ENCODE data around the gene DNASE1L1. TPM values are rescaled to one million over a fixed set of nuclear protein-coding genes. Genes with fewer than 3 reads are reported as not detected.

The DNASE1L1 gene
- total and polyA plus RNA-seq, 4 donors = 9.9 to 24.6 (median 14.9) TPM

- no peak for DNase-seq (ENCODE audit: low read depth in 4 of 6, low spot score in 6 of 6)
- H3K4me1 ChIP-seq (ENCODE audit: control insufficient read depth, insufficient read depth, low read length) = peaks cover 19% of the 10 kb centered on the region
- H3K4me3 ChIP-seq (ENCODE audit: low read depth, low read length) = no peak overlapping the region
- H3K36me3 ChIP-seq (ENCODE audit: control insufficient read depth, insufficient read depth, low read length) = peaks cover 100% of the 10 kb centered on the region
- H3K27ac ChIP-seq (ENCODE audit: low read depth, low read length) = no peak overlapping the region
- 80% methylated on average over 13 of the region's 13 CpGs for WGBS (ENCODE audit: insufficient coverage)
- H3K9me3 ChIP-seq (ENCODE audit: control insufficient read depth, insufficient read depth, low read length) = no peaks in the 10 kb centered on the region
- no peaks in the 10 kb centered on the region for H3K27me3 ChIP-seq (ENCODE audit: control insufficient read depth, insufficient read depth, low read length)
Measured at GRCh38 chrX:154354516-154354915, 54.5 kb downstream of the DNASE1L1 start.

- DNase-seq (ENCODE audit: low read depth in 4 of 6, low spot score in 6 of 6) = no peak
- peaks cover 100% of the 10 kb centered on the region for H3K36me3 ChIP-seq (ENCODE audit: control insufficient read depth, insufficient read depth, low read length)
- 88% methylated on average over 13 of the region's 14 CpGs for WGBS (ENCODE audit: insufficient coverage)
- H3K4me1 ChIP-seq (ENCODE audit: control insufficient read depth, insufficient read depth, low read length) = peaks cover 19% of the 10 kb centered on the region
- no peak overlapping the region for H3K4me3 ChIP-seq (ENCODE audit: low read depth, low read length)
- no peaks in the 10 kb centered on the region for H3K27me3 ChIP-seq (ENCODE audit: control insufficient read depth, insufficient read depth, low read length)
- H3K9me3 ChIP-seq (ENCODE audit: control insufficient read depth, insufficient read depth, low read length) = no peaks in the 10 kb centered on the region
- H3K27ac ChIP-seq (ENCODE audit: low read depth, low read length) = no peak overlapping the region
Measured at GRCh38 chrX:154354013-154354412, 55.0 kb downstream of the DNASE1L1 start.

GRCh38 chrX:154353172-154353843, 55.7 kb downstream of the DNASE1L1 start:
- no peaks in the 10 kb centered on the region for H3K27me3 ChIP-seq (ENCODE audit: control insufficient read depth, insufficient read depth, low read length)
- no peaks in the 10 kb centered on the region for H3K9me3 ChIP-seq (ENCODE audit: control insufficient read depth, insufficient read depth, low read length)
- H3K27ac ChIP-seq (ENCODE audit: low read depth, low read length) = no peak overlapping the region
- H3K4me1 ChIP-seq (ENCODE audit: control insufficient read depth, insufficient read depth, low read length) = peaks cover 19% of the 10 kb centered on the region
- no peak for DNase-seq (ENCODE audit: low read depth in 4 of 6, low spot score in 6 of 6)
- H3K36me3 ChIP-seq (ENCODE audit: control insufficient read depth, insufficient read depth, low read length) = peaks cover 100% of the 10 kb centered on the region
- WGBS (ENCODE audit: insufficient coverage) = 87% methylated on average over 24 of the region's 24 CpGs
- H3K4me3 ChIP-seq (ENCODE audit: low read depth, low read length) = no peak overlapping the region

GRCh38 chrX:154352466-154352865, 56.6 kb downstream of the DNASE1L1 start:
- Histone ChIP-seq H3K36me3 (ENCODE audit: control insufficient read depth, insufficient read depth, low read length) (peaks cover 95% of the 10 kb centered on the region), H3K4me3 (ENCODE audit: low read depth, low read length) (no peak overlapping the region), H3K27ac (ENCODE audit: low read depth, low read length) (no peak overlapping the region), H3K27me3 (ENCODE audit: control insufficient read depth, insufficient read depth, low read length) (no peaks in the 10 kb centered on the region), H3K4me1 (ENCODE audit: control insufficient read depth, insufficient read depth, low read length) (peaks cover 19% of the 10 kb centered on the region), H3K9me3 (ENCODE audit: control insufficient read depth, insufficient read depth, low read length) (no peaks in the 10 kb centered on the region)
- DNase-seq (ENCODE audit: low read depth in 4 of 6, low spot score in 6 of 6) = no peak
- 88% methylated on average over 13 of the region's 13 CpGs for WGBS (ENCODE audit: insufficient coverage)

- DNase-seq (ENCODE audit: low read depth in 4 of 6, low spot score in 6 of 6) = no peak
- Histone ChIP-seq H3K4me3 (ENCODE audit: low read depth, low read length) (no peak overlapping the region), H3K27ac (ENCODE audit: low read depth, low read length) (no peak overlapping the region), H3K36me3 (ENCODE audit: control insufficient read depth, insufficient read depth, low read length) (peaks cover 90% of the 10 kb centered on the region), H3K9me3 (ENCODE audit: control insufficient read depth, insufficient read depth, low read length) (no peaks in the 10 kb centered on the region), H3K4me1 (ENCODE audit: control insufficient read depth, insufficient read depth, low read length) (peaks cover 16% of the 10 kb centered on the region), H3K27me3 (ENCODE audit: control insufficient read depth, insufficient read depth, low read length) (no peaks in the 10 kb centered on the region)
- 88% methylated on average over 14 of the region's 14 CpGs for WGBS (ENCODE audit: insufficient coverage)
Measured at GRCh38 chrX:154352012-154352401, 57.0 kb downstream of the DNASE1L1 start.

Small RNAs within 50 kb of the gene (small RNA-seq; reads per million reads assigned to genes)
- gene MIR6858 (ENCODE audit: low replicate concordance) (0.16 reads per million), gene SNORA70 (ENCODE audit: low replicate concordance) (not detected)

Other genes starting within 250 kb of the DNASE1L1 start
- not detected for gene OPN1MW, start 226.7 kb downstream of the DNASE1L1 start, total RNA-seq
- gene OPN1MW, start 226.7 kb downstream of the DNASE1L1 start, polyA plus RNA-seq (ENCODE audit: insufficient read length in 2 of 2) = not detected
- not detected for gene OPN1MW2, start 189.5 kb downstream of the DNASE1L1 start, total RNA-seq
- not detected for gene OPN1MW2, start 189.5 kb downstream of the DNASE1L1 start, polyA plus RNA-seq (ENCODE audit: insufficient read length in 2 of 2)
- not detected for gene OPN1MW3, start 151.7 kb downstream of the DNASE1L1 start, total RNA-seq
- not detected for gene OPN1MW3, start 151.7 kb downstream of the DNASE1L1 start, polyA plus RNA-seq (ENCODE audit: insufficient read length in 2 of 2)
- gene TEX28, start 114.1 kb downstream of the DNASE1L1 start, total RNA-seq = not detected
- gene TEX28, start 114.1 kb downstream of the DNASE1L1 start, polyA plus RNA-seq (ENCODE audit: insufficient read length in 2 of 2) = not detected
- 10 to 100 TPM in 1 of 2 donors, 1 to 10 TPM in 1; 1.9 to 14.1 TPM for gene TKTL1, start 113.5 kb downstream of the DNASE1L1 start, total RNA-seq
- 10 to 100 TPM; 17.7 to 22.6 TPM for gene TKTL1, start 113.5 kb downstream of the DNASE1L1 start, polyA plus RNA-seq (ENCODE audit: insufficient read length in 2 of 2)
- 100 to 1,000 TPM; 187 to 384 TPM for gene FLNA, start 34.6 kb downstream of the DNASE1L1 start, total RNA-seq
- 100 to 1,000 TPM; 203 to 271 TPM for gene FLNA, start 34.6 kb downstream of the DNASE1L1 start, polyA plus RNA-seq (ENCODE audit: insufficient read length in 2 of 2)
- 10 to 100 TPM; 14.1 to 19.5 TPM for gene EMD, start 30.0 kb downstream of the DNASE1L1 start, total RNA-seq
- 10 to 100 TPM; 84.4 to 88.1 TPM for gene EMD, start 30.0 kb downstream of the DNASE1L1 start, polyA plus RNA-seq (ENCODE audit: insufficient read length in 2 of 2)
- 1,000 to 10,000 TPM; 1,775 to 3,365 TPM for gene RPL10, start 10.9 kb downstream of the DNASE1L1 start, total RNA-seq
- gene RPL10, start 10.9 kb downstream of the DNASE1L1 start, polyA plus RNA-seq (ENCODE audit: insufficient read length in 2 of 2) = 1,000 to 10,000 TPM; 2,002 to 2,049 TPM
- 10 to 100 TPM; 12.2 to 30.0 TPM for gene TAFAZZIN, start 2.3 kb upstream of the DNASE1L1 start, total RNA-seq
- gene TAFAZZIN, start 2.3 kb upstream of the DNASE1L1 start, polyA plus RNA-seq (ENCODE audit: insufficient read length in 2 of 2) = 10 to 100 TPM; 48.4 to 65.3 TPM
- 10 to 100 TPM; 62.8 to 86.8 TPM for gene ATP6AP1, start 19.4 kb upstream of the DNASE1L1 start, total RNA-seq
- 100 to 1,000 TPM; 196 to 208 TPM for gene ATP6AP1, start 19.4 kb upstream of the DNASE1L1 start, polyA plus RNA-seq (ENCODE audit: insufficient read length in 2 of 2)
- gene GDI1, start 27.9 kb upstream of the DNASE1L1 start, total RNA-seq = 100 to 1,000 TPM; 185 to 194 TPM
- 100 to 1,000 TPM; 674 to 688 TPM for gene GDI1, start 27.9 kb upstream of the DNASE1L1 start, polyA plus RNA-seq (ENCODE audit: insufficient read length in 2 of 2)
- 10 to 100 TPM; 17.9 to 47.5 TPM for gene FAM50A, start 34.9 kb upstream of the DNASE1L1 start, total RNA-seq
- gene FAM50A, start 34.9 kb upstream of the DNASE1L1 start, polyA plus RNA-seq (ENCODE audit: insufficient read length in 2 of 2) = 10 to 100 TPM; 82.1 to 94.8 TPM
- gene PLXNA3, start 49.0 kb upstream of the DNASE1L1 start, total RNA-seq = 10 to 100 TPM; 13.3 to 22.5 TPM
- 100 to 1,000 TPM in 1 of 2 donors, 10 to 100 TPM in 1; 95.0 to 127 TPM for gene PLXNA3, start 49.0 kb upstream of the DNASE1L1 start, polyA plus RNA-seq (ENCODE audit: insufficient read length in 2 of 2)
- 10 to 100 TPM; 10.0 to 38.5 TPM for gene LAGE3, start 70.0 kb upstream of the DNASE1L1 start, total RNA-seq
- gene LAGE3, start 70.0 kb upstream of the DNASE1L1 start, polyA plus RNA-seq (ENCODE audit: insufficient read length in 2 of 2) = 10 to 100 TPM; 43.7 to 46.2 TPM
- gene UBL4A, start 77.4 kb upstream of the DNASE1L1 start, total RNA-seq = 10 to 100 TPM; 29.6 to 32.1 TPM
- gene UBL4A, start 77.4 kb upstream of the DNASE1L1 start, polyA plus RNA-seq (ENCODE audit: insufficient read length in 2 of 2) = 10 to 100 TPM; 37.4 to 38.3 TPM
- gene SLC10A3, start 81.4 kb upstream of the DNASE1L1 start, total RNA-seq = 10 to 100 TPM in 1 of 2 donors, 1 to 10 TPM in 1; 4.9 to 13.9 TPM
- gene SLC10A3, start 81.4 kb upstream of the DNASE1L1 start, polyA plus RNA-seq (ENCODE audit: insufficient read length in 2 of 2) = 10 to 100 TPM in 1 of 2 donors, 1 to 10 TPM in 1; 7.9 to 10.7 TPM
- 10 to 100 TPM; 16.1 to 32.7 TPM for gene FAM3A, start 107.0 kb upstream of the DNASE1L1 start, total RNA-seq
- 10 to 100 TPM; 47.2 to 60.3 TPM for gene FAM3A, start 107.0 kb upstream of the DNASE1L1 start, polyA plus RNA-seq (ENCODE audit: insufficient read length in 2 of 2)
- 10 to 100 TPM; 18.4 to 31.1 TPM for gene G6PD, start 137.6 kb upstream of the DNASE1L1 start, total RNA-seq
- gene G6PD, start 137.6 kb upstream of the DNASE1L1 start, polyA plus RNA-seq (ENCODE audit: insufficient read length in 2 of 2) = 10 to 100 TPM; 41.4 to 45.5 TPM
- gene IKBKG, start 138.4 kb upstream of the DNASE1L1 start, total RNA-seq = 10 to 100 TPM in 1 of 2 donors, 1 to 10 TPM in 1; 7.7 to 16.6 TPM
- 10 to 100 TPM; 23.8 to 23.9 TPM for gene IKBKG, start 138.4 kb upstream of the DNASE1L1 start, polyA plus RNA-seq (ENCODE audit: insufficient read length in 2 of 2)
- gene CTAG1A, start 175.9 kb upstream of the DNASE1L1 start, total RNA-seq = not detected
- gene CTAG1A, start 175.9 kb upstream of the DNASE1L1 start, polyA plus RNA-seq (ENCODE audit: insufficient read length in 2 of 2) = not detected
- not detected for gene CTAG1B, start 210.0 kb upstream of the DNASE1L1 start, total RNA-seq
- not detected for gene CTAG1B, start 210.0 kb upstream of the DNASE1L1 start, polyA plus RNA-seq (ENCODE audit: insufficient read length in 2 of 2)
- not detected for gene CTAG2, start 244.3 kb upstream of the DNASE1L1 start, total RNA-seq
- not detected for gene CTAG2, start 244.3 kb upstream of the DNASE1L1 start, polyA plus RNA-seq (ENCODE audit: insufficient read length in 2 of 2)

Data from spinal cord (tissue), 10 donors.